HEK293T (cell line): ENCODE data around the gene PIGR.

Experiments
- ARNT ChIP-seq: fragments of 450-650 bp; IDR thresholded peaks from 2 replicates; pipeline ENCODE4 v1.6.1; 2017; ENCODE audit warnings: mild to moderate bottlenecking
- BHLHE40 ChIP-seq: fragments of 450-650 bp; IDR thresholded peaks from 2 replicates; pipeline ENCODE4 v1.6.1; 2016; ENCODE audit warnings: mild to moderate bottlenecking, moderate library complexity, borderline replicate concordance
- CTBP1 ChIP-seq: fragments of 450-650 bp; IDR thresholded peaks from 2 replicates; pipeline ENCODE4 v1.6.1; 2016; ENCODE audit warnings: borderline replicate concordance
- ELF4 ChIP-seq: fragments of 450-650 bp; IDR thresholded peaks from 2 replicates; pipeline ENCODE4 v1.6.1; 2017; ENCODE audit warnings: antibody characterized with exemption
- FOXA1 ChIP-seq: fragments of 450-650 bp; IDR thresholded peaks from 2 replicates; pipeline ENCODE4 v1.6.1; 2016; ENCODE audit warnings: mild to moderate bottlenecking
- FOXK2 ChIP-seq: fragments of 450-650 bp; IDR thresholded peaks from 2 replicates; pipeline ENCODE4 v1.6.1; 2016; ENCODE audit warnings: mild to moderate bottlenecking
- FOXM1 ChIP-seq: fragments of 450-650 bp; IDR thresholded peaks from 2 replicates; pipeline ENCODE4 v1.6.1; 2017; ENCODE audit warnings: mild to moderate bottlenecking, borderline replicate concordance
- HDGF ChIP-seq: fragments of 450-650 bp; IDR thresholded peaks from 2 replicates; pipeline ENCODE4 v1.6.1; 2017; ENCODE audit warnings: antibody characterized with exemption, borderline replicate concordance
- NFRKB ChIP-seq: fragments of 450-650 bp; IDR thresholded peaks from 2 replicates; pipeline ENCODE4 v1.6.1; 2016; ENCODE audit warnings: mild to moderate bottlenecking, moderate library complexity
- SP1 ChIP-seq: fragments of 450-650 bp; IDR thresholded peaks from 2 replicates; pipeline ENCODE4 v1.6.1; 2017
- SUZ12 ChIP-seq: fragments of 450-650 bp; IDR thresholded peaks from 2 replicates; pipeline ENCODE4 v1.6.1; 2016; ENCODE audit warnings: mild to moderate bottlenecking
- TARDBP ChIP-seq: fragments of 450-650 bp; IDR thresholded peaks from 2 replicates; pipeline ENCODE4 v1.6.1; 2016
- TF ChIP-seq, protein P1 (sequence below): fragments of 450-650 bp; IDR thresholded peaks from 2 replicates; pipeline ENCODE4 v1.6.1; 2016

DNA sequence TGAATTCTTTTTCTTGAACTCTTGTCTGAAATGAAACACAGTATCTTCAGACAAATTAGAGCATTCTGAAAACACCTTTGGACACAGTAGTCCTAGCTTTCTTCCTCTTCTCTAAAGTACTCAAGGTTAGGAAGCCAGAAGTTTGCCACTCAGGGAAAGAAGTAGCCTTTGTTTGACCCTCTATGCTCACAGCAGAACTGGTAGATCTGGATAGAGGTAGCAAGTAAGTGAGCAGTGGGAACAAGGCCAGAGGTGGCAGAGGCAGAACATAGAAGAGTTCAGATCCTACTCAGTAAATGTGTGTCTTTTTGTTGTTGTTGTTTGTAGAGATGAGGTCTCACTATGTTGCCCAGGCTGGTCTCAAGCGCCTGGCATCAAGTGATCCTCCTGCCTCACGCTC, 7.4 kb upstream of the PIGR start:
- TF ChIP-seq FOXA1 = no peak
- no peak for TF ChIP-seq SP1
- TF ChIP-seq, protein P1, sequence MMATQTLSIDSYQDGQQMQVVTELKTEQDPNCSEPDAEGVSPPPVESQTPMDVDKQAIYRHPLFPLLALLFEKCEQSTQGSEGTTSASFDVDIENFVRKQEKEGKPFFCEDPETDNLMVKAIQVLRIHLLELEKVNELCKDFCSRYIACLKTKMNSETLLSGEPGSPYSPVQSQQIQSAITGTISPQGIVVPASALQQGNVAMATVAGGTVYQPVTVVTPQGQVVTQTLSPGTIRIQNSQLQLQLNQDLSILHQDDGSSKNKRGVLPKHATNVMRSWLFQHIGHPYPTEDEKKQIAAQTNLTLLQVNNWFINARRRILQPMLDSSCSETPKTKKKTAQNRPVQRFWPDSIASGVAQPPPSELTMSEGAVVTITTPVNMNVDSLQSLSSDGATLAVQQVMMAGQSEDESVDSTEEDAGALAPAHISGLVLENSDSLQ = no peak
- no peak for TF ChIP-seq FOXK2
- TF ChIP-seq NFRKB = no peak
- TF ChIP-seq FOXM1 = no peak
- no peak for TF ChIP-seq BHLHE40
- TF ChIP-seq ARNT = no peak
- no peak for TF ChIP-seq CTBP1
- TF ChIP-seq SUZ12 = no peak
- TF ChIP-seq ELF4 = no peak
- TF ChIP-seq TARDBP = no peak
- TF ChIP-seq HDGF = no peak
